ENCODE results near the gene COL4A4.
"Not testable (repeated sequence)": the region's sequence is repeated elsewhere in the genome, so short reads cannot be mapped to it uniquely, and the experiment has no call there.

COL4A4 gene

GRCh38 chr2:227179988-227180685, 16.1 kb upstream of the COL4A4 start:
- Mint-ChIP-seq H3K27ac (no peak overlapping the region), H3K4me3 (no peak overlapping the region), H3K36me3 (no peaks in the 10 kb centered on the region), H3K9me3 (no peaks in the 10 kb centered on the region), H3K4me1 (no peaks in the 10 kb centered on the region)
- DNase-seq (ENCODE audit: low spot score in 2 of 2) (no peak), ATAC-seq (no peak)

GRCh38 chr2:227177592-227178336, 13.8 kb upstream of the COL4A4 start:
- no peak overlapping the region for H3K4me3 Mint-ChIP-seq

GRCh38 chr2:227171779-227172178, 7.8 kb upstream of the COL4A4 start:
- not testable (repeated sequence) for H3K36me3 Mint-ChIP-seq; H3K4me3 Mint-ChIP-seq; H3K4me1 Mint-ChIP-seq; H3K9me3 Mint-ChIP-seq; ATAC-seq; DNase-seq (ENCODE audit: low spot score in 2 of 2); H3K27ac Mint-ChIP-seq

More at GRCh38 chr2:227177592-227178336, 13.8 kb upstream of the COL4A4 start:
- no peak overlapping the region for H3K27ac Mint-ChIP-seq
- no peaks in the 10 kb centered on the region for H3K36me3 Mint-ChIP-seq
- no peak for ATAC-seq
- no peak for DNase-seq (ENCODE audit: low spot score in 2 of 2)
- H3K9me3 Mint-ChIP-seq: no peaks in the 10 kb centered on the region
- H3K4me1 Mint-ChIP-seq: no peaks in the 10 kb centered on the region

- H3K9me3 Mint-ChIP-seq: no peaks in the 10 kb centered on the region
- H3K27ac Mint-ChIP-seq: no peak overlapping the region
- no peaks in the 10 kb centered on the region for H3K4me1 Mint-ChIP-seq
- peak overlapping the region; percentile 67 for H3K4me3 Mint-ChIP-seq
- DNase-seq (ENCODE audit: low spot score in 2 of 2) (no peak), ATAC-seq (peak; percentile 82)
- H3K36me3 Mint-ChIP-seq: no peaks in the 10 kb centered on the region
These were observed 822 bp upstream of the COL4A4 start for GRCh38 chr2:227164763-227165291.

- no peak for DNase-seq (ENCODE audit: low spot score in 2 of 2)
- Mint-ChIP-seq H3K4me1 (no peaks in the 10 kb centered on the region), H3K36me3 (no peaks in the 10 kb centered on the region), H3K9me3 (no peaks in the 10 kb centered on the region), H3K27ac (no peak overlapping the region), H3K4me3 (peak overlapping the region; percentile 67)
- no peak for ATAC-seq
These were observed 464 bp downstream of the COL4A4 start for GRCh38 chr2:227163485-227163997.

GRCh38 chr2:227161947-227162346, 2.1 kb downstream of the COL4A4 start:
- Mint-ChIP-seq H3K36me3 (no peaks in the 10 kb centered on the region), H3K9me3 (no peaks in the 10 kb centered on the region), H3K4me3 (no peak overlapping the region), H3K27ac (no peak overlapping the region), H3K4me1 (no peaks in the 10 kb centered on the region)
- ATAC-seq (no peak), DNase-seq (ENCODE audit: low spot score in 2 of 2) (no peak)

- ATAC-seq: no peak
- Mint-ChIP-seq H3K4me1 (no peaks in the 10 kb centered on the region), H3K4me3 (no peak overlapping the region), H3K9me3 (no peaks in the 10 kb centered on the region), H3K27ac (no peak overlapping the region), H3K36me3 (no peaks in the 10 kb centered on the region)
- no peak for DNase-seq (ENCODE audit: low spot score in 2 of 2)
These were observed 3.8 kb downstream of the COL4A4 start for GRCh38 chr2:227160164-227160563.

- no peak overlapping the region for H3K27ac Mint-ChIP-seq
- H3K36me3 Mint-ChIP-seq: no peaks in the 10 kb centered on the region
- no peaks in the 10 kb centered on the region for H3K4me1 Mint-ChIP-seq
- no peak for DNase-seq (ENCODE audit: low spot score in 2 of 2)
- no peak for ATAC-seq
- H3K9me3 Mint-ChIP-seq: no peaks in the 10 kb centered on the region
- H3K4me3 Mint-ChIP-seq: no peak overlapping the region
These were observed 8.8 kb downstream of the COL4A4 start for GRCh38 chr2:227154986-227155774.

GRCh38 chr2:227153758-227154486, 10.1 kb downstream of the COL4A4 start:
- Mint-ChIP-seq H3K9me3 (no peaks in the 10 kb centered on the region), H3K27ac (no peak overlapping the region), H3K4me3 (no peak overlapping the region), H3K36me3 (no peaks in the 10 kb centered on the region), H3K4me1 (no peaks in the 10 kb centered on the region)
- no peak for DNase-seq (ENCODE audit: low spot score in 2 of 2)
- no peak for ATAC-seq

- no peaks in the 10 kb centered on the region for H3K9me3 Mint-ChIP-seq
- ATAC-seq (no peak), DNase-seq (ENCODE audit: low spot score in 2 of 2) (no peak)
- no peak overlapping the region for H3K27ac Mint-ChIP-seq
- no peaks in the 10 kb centered on the region for H3K4me1 Mint-ChIP-seq
- no peaks in the 10 kb centered on the region for H3K36me3 Mint-ChIP-seq
- H3K4me3 Mint-ChIP-seq: no peak overlapping the region
These were observed 10.7 kb downstream of the COL4A4 start for GRCh38 chr2:227153307-227153706.

GRCh38 chr2:227152093-227152766, 11.8 kb downstream of the COL4A4 start:
- Mint-ChIP-seq H3K27ac (no peak overlapping the region), H3K4me3 (no peak overlapping the region), H3K4me1 (no peaks in the 10 kb centered on the region), H3K9me3 (no peaks in the 10 kb centered on the region), H3K36me3 (no peaks in the 10 kb centered on the region)
- no peak for DNase-seq (ENCODE audit: low spot score in 2 of 2)
- no peak for ATAC-seq

- no peak overlapping the region for H3K27ac Mint-ChIP-seq
- no peak for DNase-seq (ENCODE audit: low spot score in 2 of 2)
- no peaks in the 10 kb centered on the region for H3K36me3 Mint-ChIP-seq
- no peaks in the 10 kb centered on the region for H3K4me1 Mint-ChIP-seq
- no peaks in the 10 kb centered on the region for H3K9me3 Mint-ChIP-seq
- H3K4me3 Mint-ChIP-seq: no peak overlapping the region
- ATAC-seq: no peak
These were observed 13.6 kb downstream of the COL4A4 start for GRCh38 chr2:227150222-227150936.

GRCh38 chr2:227148106-227148505, 15.9 kb downstream of the COL4A4 start:
- DNase-seq (ENCODE audit: low spot score in 2 of 2): no peak
- Mint-ChIP-seq H3K27ac (no peak overlapping the region), H3K36me3 (no peaks in the 10 kb centered on the region), H3K9me3 (no peaks in the 10 kb centered on the region), H3K4me1 (no peaks in the 10 kb centered on the region), H3K4me3 (no peak overlapping the region)
- no peak for ATAC-seq

GRCh38 chr2:227147023-227147422, 17.0 kb downstream of the COL4A4 start:
- Mint-ChIP-seq H3K27ac (no peak overlapping the region), H3K36me3 (no peaks in the 10 kb centered on the region), H3K4me3 (no peak overlapping the region), H3K9me3 (no peaks in the 10 kb centered on the region), H3K4me1 (no peaks in the 10 kb centered on the region)
- ATAC-seq (no peak), DNase-seq (ENCODE audit: low spot score in 2 of 2) (no peak)

Measured in stimulated activated effector memory CD8-positive, alpha-beta T cell treated with anti-CD3 and anti-CD28 coated beads, Interleukin-12 subunit alpha, Interleukin-12 subunit beta, amount 100 ng/mL, for 72 hours (primary cell).